UCSD-AML1 (cell line): Measurements from ENCODE around the gene PLAC8.
"Not testable (repeated sequence)": the region's sequence is repeated elsewhere in the genome, so short reads cannot be mapped to it uniquely, and the experiment has no call there.

Experiments used
- DNase-seq: peaks from one replicate; lab custom pipeline; 2025; ENCODE audit not compliant: unreplicated experiment; lab: John Stamatoyannopoulos, UW

The PLAC8 gene, protein sequence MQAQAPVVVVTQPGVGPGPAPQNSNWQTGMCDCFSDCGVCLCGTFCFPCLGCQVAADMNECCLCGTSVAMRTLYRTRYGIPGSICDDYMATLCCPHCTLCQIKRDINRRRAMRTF

DNA sequence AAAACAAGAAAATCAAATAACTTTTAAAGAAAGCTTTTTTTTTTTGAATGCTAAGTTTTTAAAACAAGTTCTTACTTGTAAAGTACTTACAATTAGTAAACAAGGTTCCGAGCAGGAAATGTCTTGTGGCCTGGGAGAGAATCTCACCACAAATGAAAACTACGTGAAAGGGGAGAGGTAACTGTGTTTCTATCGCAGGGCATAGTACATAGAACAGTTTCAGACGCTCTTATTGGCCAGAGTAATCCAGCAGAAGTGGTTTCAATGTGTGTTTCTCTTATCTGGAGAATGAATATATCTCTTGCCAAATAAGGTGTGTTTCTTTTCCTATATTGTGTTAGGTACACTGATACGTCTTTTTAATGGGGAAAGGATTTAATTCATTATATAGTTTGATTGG is at the start of gene PLAC8:
Gene PLAC8, minus strand, starts transcription at position 154 of the 400 bp plus-strand sequence. CDS start 6,808 bp downstream, outside the sequence.
- DNase-seq: no peak

- no peak for DNase-seq
These were observed 38.9 kb upstream of the PLAC8 start for GRCh38 chr4:83153417-83153816.

DNA sequence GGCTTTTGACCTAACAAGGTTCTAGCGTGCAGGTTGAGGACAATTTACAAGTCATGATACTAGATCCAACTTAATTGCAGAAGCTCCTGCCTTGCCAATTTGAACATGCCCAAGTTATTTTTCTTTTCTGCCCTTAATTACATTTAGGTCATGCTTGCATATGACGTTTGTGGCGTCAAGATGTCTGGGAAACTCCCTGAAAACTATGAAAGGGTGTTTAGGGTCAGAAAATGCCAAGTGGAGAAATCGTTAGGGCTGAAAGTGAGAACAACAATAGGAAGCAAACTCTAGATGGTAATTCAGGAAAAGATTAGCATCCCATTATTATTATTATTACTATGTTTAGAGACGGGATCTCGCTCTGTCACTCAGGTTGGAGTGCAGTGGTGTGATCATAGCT is 38.2 kb upstream of the PLAC8 start:
- no peak for DNase-seq

- DNase-seq: no peak
These were observed 37.1 kb upstream of the PLAC8 start for GRCh38 chr4:83151651-83152050.

DNA sequence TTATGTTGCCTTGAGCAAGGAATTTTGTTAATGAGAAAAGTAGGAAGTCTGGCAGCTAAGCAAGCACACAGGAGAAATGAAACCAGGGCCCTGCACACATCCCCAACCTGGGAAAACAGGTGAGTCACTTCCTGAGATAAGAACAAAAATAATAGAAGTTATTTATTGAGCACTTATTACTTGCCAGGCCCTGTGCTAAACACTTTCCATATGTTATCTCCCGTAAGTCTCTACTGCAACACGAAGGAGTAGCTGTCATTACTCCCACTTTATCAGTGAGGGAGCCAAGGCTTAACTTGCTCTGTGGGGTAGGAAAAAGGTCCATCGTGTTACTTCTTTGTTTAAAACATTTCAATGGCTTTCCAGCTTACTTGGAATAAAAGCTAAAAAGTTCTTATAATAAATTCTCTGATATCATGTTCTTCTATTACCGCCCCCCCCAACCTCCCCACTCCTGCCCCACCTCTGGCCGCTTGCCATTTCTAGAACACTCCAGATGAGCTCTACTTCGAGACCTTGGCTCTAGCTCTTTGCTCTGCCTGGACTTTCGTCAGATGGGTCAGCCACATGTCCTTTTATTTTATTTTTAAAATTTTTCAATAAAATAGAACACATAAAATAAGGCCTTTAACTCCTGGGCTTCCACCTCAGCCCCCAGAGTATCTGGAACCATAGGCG is 36.3 kb upstream of the PLAC8 start:
- DNase-seq: peak; percentile 15

DNA sequence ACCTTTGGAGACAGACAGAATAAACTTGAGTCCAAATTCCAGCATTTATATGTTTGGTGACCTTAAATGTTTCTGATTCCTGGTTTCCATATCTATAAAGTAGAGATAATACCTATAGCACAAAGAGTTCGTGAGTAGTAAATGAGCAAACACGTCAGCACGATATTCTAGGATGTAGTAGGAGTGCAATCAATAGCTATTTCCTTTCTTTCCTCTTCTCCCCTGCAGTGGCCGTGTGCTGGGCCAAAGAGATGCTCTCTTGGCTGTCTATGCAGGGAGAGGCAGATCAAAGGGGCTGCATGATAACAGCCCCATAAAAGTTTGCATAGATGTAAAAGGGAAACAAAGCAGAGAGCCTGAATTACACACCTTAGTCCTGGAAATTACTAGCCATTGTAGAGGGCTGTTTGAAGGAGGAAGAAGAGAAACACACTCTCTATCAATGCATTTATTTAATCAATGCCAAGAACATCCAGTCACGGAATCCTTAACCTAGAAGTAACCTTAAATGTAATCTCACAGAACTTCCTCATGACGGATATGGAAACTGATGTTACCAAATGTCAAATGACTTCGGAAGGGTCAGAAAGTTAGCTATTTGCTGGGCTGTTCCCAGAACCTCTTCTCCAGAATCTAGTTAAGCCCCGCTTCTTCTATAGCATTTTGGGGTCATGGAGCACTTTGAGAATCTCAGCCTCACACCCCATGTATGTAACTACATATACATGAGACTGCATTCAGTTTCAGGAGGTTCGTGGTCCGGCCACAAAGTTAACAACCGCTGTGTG is 35.5 kb upstream of the PLAC8 start:
- no peak for DNase-seq

- no peak for DNase-seq
These were observed 32.3 kb upstream of the PLAC8 start for GRCh38 chr4:83146841-83147240.

- not testable (repeated sequence) for DNase-seq
These were observed 31.2 kb upstream of the PLAC8 start for GRCh38 chr4:83145776-83146175.

- DNase-seq: no peak
These were observed 25.1 kb upstream of the PLAC8 start for GRCh38 chr4:83139514-83140156.

DNA sequence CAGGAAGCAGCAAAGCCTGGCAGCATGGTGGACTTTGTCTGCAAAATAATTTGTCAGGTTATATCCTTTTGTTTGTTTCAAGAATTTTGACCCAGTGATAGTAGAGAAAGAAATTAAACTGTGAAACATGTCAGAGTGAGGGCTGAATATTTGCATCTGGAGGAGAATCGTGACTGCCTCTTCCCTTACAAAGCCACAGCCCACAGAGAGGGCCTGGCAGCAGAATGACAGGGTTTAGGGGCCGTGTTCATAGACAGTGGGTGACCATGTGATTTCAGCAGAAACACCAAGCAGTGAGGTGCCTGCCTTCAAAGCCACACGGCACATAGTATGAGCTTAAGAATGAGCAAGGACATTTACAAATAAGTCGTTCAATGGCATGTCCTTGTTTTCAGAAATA is 24.4 kb upstream of the PLAC8 start:
- no peak for DNase-seq

- DNase-seq: no peak
These were observed 17.5 kb upstream of the PLAC8 start for GRCh38 chr4:83132065-83132464.

GRCh38 chr4:83129264-83129663 is 14.7 kb upstream of the PLAC8 start:
- no peak for DNase-seq

DNA sequence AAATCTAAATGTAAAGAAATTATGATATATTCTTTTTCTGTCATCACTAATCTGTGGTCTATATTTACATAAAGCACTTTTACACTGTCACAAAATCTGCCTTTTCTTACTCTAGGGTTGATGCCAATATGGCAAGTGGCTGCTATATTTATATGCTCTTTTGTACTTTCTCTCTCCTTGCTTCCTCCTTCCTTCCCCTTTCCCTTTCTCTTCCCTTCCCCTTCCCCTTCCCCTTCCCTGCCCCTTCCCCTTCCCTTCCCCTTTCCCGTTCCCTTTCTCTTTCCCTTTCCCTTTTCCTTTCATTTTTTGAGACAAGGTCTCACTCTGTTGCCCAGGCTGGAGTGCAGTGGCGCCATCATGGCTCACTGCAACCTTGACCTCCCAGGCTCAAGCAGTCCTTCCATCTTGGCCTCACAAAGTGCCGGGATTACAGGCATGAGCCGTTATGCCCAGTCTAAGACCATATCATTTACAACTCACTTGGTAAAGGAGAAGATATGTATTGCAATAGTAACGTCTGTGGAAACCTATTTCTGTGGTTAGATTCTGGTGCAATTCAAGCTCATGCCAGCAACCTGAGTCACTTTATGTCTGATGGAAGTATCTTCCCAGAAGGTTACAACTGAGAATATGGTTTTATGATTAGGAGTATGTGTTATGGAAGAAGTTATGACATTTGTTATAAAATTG is 13.9 kb upstream of the PLAC8 start:
- DNase-seq: no peak

- DNase-seq: no peak
These were observed 11.2 kb upstream of the PLAC8 start for GRCh38 chr4:83125738-83126141.

DNA sequence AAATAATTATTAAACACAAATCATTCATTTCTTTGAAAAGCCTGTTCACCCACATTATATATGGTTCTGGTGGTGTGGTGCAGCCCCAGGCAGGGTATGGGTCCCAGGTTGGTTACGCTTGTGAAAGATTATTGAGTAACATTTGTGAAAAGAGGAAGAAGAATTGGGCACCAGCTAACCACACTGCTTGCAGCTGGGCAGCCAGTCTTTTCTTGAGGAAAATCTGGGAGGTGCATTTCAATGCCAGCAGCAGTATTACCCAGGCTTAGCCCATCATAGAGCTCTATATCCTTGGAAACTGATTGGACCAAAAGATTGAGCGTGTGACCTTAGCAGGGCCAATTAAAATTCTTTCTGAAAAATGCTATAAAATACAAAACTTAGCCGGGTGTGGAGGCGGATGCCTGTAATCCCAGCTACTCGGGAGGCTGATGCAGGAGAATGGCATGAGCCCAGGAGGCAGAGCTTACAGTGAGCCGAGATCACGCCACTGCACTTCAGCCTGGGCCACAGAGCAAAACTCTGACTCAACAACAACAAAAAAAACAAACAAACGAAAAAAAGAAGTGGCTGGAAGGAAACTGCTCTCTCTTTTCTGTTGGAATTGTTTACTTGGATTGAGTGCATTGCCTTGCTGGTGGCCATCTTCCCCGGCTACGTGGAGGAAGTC is 9.7 kb upstream of the PLAC8 start:
- peak; percentile 44 for DNase-seq

DNA sequence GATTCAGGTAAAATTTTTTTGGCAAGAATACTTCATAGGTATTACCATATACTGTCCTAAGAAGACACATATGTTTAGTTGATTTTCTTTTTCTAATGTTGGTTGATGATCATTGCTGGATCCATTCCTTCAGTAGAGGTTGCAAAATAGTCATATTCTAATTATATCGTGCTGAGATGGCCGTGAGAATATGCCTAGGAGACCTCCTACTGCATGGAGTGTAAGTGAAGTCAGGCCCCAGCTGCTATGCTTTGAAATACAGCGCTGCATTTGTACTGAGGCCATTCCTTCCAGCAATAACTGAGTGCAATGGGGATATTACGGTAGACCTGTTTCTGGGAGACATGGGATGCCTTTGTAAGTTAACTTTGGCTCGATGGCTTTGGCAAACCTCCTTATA is 6.7 kb upstream of the PLAC8 start:
- DNase-seq: no peak

- no peak for DNase-seq
These were observed 4.3 kb upstream of the PLAC8 start for GRCh38 chr4:83118869-83119268.

DNA sequence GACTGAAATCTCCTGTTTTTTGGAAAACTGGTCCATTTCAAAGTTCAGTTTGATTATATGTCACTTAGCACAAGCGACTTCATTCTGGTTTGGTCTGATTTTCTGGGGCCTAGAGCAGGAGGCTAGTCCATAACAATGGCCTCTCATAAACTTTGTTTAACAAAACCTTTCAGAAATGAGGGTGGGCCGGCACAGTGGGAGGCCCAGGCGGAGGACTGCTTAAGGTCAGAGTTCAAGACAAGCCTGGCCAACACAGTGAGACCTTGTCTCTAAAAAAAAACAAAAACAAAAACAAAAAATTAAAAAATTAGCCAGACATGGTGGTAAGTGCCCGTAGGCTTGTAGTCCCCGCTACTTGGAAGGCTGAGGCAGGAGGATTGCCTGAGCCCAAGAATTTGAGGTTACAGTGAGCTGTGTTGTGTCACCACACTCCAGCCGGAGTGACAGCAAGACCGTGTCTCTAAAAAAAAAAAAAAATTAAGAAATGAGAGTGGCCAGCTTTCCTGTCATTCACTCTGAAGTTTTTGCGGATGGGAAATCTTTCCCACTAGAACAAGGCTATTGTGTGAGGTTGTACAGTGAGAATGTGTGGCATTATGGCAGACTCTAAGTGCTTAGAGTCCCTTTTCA is 1.2 kb upstream of the PLAC8 start:
- no peak for DNase-seq

DNA sequence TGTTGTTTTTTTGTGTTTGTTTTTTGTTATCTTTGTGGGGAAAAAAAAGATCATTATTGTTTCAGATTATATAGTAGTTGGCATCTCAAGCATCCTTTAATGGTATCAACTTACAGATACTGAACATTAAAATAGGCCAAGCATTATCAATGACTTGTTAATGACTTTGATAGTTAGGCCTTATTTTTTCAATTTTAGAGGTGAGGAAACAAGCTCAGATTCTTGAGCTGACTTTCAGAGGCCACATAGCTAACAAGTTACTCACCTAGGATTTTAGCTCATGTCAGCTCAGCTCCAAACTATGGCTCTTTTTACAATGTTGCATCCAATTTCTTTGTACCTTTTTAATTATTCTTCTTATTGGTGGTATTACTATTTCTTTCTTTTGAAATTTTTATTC is 471 bp upstream of the PLAC8 start:
- DNase-seq: no peak

DNA sequence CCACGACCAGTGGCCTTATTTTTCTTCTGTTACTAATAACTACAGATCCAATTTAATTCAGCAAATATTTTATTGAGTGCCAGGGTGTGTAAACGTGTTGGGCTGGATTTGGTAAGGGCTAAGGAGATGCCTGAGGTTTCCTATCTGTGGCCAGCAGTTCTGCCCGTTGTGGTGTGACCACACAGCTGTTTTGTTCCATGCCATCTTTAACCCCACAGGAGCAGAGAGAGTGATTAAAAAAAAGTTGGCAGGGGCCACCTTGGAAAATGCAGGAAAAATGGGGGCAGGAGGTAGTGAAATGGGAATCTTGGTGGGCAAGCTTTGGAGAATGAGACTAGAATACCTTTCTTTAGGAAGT is 1.1 kb downstream of the PLAC8 start:
- DNase-seq: peak; percentile 60
